HG03135 (cell line): ENCODE results near the gene CCDC51.

Source experiments
- ATAC-seq: cut with Tn5 transposase; IDR thresholded peaks from one replicate; pipeline ENCODE4 v1.9.1; 2021; ENCODE audit warnings: mild to moderate bottlenecking, moderate library complexity; ENCODE audit not compliant: unreplicated experiment

The CCDC51 gene

DNA sequence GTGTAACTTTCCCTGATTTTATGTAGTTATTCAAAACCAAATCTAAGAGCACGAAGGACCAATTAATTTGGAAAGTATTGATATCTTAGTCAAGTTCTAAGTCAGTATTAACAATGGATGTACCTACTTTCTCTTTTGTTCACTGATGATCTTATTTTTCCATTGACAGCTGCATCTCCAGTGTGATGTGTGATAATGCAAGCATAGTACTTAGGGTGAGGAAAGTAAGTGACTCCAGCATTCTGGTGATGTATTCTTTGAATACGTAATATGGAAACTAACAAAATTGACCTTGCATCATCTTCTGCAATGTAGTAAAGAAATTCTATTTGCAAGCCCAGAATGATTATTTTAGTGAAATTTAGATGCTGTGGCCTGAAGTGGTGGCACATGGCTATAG is 45.5 kb downstream of the CCDC51 start:
- ATAC-seq: no peak

DNA sequence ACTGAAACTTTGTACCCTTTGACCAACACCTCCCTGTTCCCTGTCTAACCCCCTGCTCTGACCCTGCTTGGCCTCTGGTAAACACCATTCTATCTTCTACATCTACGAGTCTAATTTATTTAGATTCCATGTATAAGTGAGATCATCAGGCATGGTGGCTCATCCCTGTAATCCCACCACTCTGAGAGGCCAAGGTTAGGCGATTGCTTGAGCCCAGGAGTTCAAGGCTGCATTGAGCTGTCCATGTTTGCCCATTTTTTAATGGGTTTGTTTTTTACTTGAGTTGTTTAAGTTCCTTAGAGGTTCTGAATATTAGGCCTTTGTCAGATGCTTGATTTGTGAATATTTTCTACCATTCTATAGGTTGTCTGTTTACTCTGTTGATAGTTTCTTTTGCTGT is 51.0 kb downstream of the CCDC51 start:
- no peak for ATAC-seq

DNA sequence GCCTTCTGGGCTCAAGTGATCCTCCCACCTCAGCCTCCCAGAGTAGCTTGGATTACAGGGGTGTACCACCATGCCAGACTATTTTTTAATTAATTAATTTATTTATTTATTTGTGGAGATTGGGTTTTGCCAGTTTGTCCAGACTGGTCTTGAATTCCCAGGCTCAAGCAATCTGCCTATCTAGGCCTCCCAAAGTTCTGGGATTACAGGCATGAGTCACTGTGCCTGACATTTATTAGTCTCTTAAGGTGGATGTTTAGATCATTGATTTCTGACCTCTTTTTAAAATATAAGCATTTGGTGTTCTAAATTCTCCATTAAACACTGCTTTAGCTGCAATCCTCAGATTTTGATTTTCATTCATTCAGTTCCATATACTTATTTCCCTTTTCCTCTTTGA is 52.3 kb downstream of the CCDC51 start:
- no peak for ATAC-seq
